ENCODE results near the gene CHURC1.

- TF ChIP-seq, protein P1, sequence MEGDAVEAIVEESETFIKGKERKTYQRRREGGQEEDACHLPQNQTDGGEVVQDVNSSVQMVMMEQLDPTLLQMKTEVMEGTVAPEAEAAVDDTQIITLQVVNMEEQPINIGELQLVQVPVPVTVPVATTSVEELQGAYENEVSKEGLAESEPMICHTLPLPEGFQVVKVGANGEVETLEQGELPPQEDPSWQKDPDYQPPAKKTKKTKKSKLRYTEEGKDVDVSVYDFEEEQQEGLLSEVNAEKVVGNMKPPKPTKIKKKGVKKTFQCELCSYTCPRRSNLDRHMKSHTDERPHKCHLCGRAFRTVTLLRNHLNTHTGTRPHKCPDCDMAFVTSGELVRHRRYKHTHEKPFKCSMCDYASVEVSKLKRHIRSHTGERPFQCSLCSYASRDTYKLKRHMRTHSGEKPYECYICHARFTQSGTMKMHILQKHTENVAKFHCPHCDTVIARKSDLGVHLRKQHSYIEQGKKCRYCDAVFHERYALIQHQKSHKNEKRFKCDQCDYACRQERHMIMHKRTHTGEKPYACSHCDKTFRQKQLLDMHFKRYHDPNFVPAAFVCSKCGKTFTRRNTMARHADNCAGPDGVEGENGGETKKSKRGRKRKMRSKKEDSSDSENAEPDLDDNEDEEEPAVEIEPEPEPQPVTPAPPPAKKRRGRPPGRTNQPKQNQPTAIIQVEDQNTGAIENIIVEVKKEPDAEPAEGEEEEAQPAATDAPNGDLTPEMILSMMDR (IDR thresholded peaks at IDR 0.05) = no peak
- no peak for TF ChIP-seq POLR2A (IDR thresholded peaks at IDR 0.05)
These were observed 30.6 kb downstream of the CHURC1 start for GRCh38 chr14:64944861-64945260.
